Panc1 (cell line): ENCODE data around the gene HCN1. TPM values are rescaled to one million over a fixed set of nuclear protein-coding genes. Genes with fewer than 3 reads are reported as not detected.
"Not testable (repeated sequence)": the region's sequence is repeated elsewhere in the genome, so short reads cannot be mapped to it uniquely, and the experiment has no call there.

Source experiments
- ATAC-seq: fragments of 200-7000 bp; cut with Tn5 transposase; 2 replicates; pipeline ENCODE4 v1.9.1; 2020; ENCODE audit warnings: mild to moderate bottlenecking, moderate library complexity
- BruUV-seq: library from RNA; stranded (reverse); fragments of 400-500 nt; replicated peaks from 2 replicates; lab custom pipeline; 2021; lab: Mats Ljungman, UMichigan
- CTCF ChIA-PET: fragments of 300-600 bp; sonication (Branson Sonifier 250); formaldehyde crosslinking; loops from one replicate; lab custom pipeline; 2022; ENCODE audit warnings: antibody characterized with exemption; lab: Charles Lee
- POLR2A ChIA-PET: fragments of 300-600 bp; sonication (Branson Sonifier 250); formaldehyde crosslinking; loops from one replicate; lab custom pipeline; 2022; ENCODE audit warnings: antibody characterized with exemption; lab: Charles Lee
- DNase-seq: peaks from one replicate; pipeline ENCODE4 v3.0.0-alpha.2; 2010; ENCODE audit warnings: low read depth, low spot score
- H3K27ac ChIP-seq: 2 replicates; pipeline ENCODE4 v1.5.1; 2011; ENCODE audit warnings: mild to moderate bottlenecking, low read length, inconsistent platforms
- H3K27me3 ChIP-seq: fragments of 200-500 bp; sonication (Bioruptor generic); 2 replicates; pipeline ENCODE4 v1.6.0; 2014; ENCODE audit warnings: low read length, inconsistent platforms; ENCODE audit not compliant: control insufficient read depth, insufficient read depth
- H3K36me3 ChIP-seq: fragments of 200-500 bp; sonication (Bioruptor generic); 2 replicates; pipeline ENCODE4 v1.5.1; 2014; ENCODE audit warnings: inconsistent platforms, mild to moderate bottlenecking, low read length, moderate library complexity; ENCODE audit not compliant: control insufficient read depth, insufficient read depth
- H3K4me1 ChIP-seq: 2 replicates; pipeline ENCODE4 v1.5.1; 2011; ENCODE audit warnings: inconsistent platforms, mild to moderate bottlenecking, low read length, moderate library complexity; ENCODE audit not compliant: control insufficient read depth, insufficient read depth
- H3K4me3 ChIP-seq, 2 experiments: 2 replicates each; pipeline ENCODE4 v1.5.1; 2011 to 2012; ENCODE audit warnings: low read depth in 2 of 2, low read length in 2 of 2, mild to moderate bottlenecking in 2 of 2, inconsistent platforms in 1 of 2, moderate library complexity in 1 of 2
- H3K9me3 ChIP-seq: fragments of 200-500 bp; sonication (Bioruptor generic); 2 replicates; pipeline ENCODE4 v1.5.1; 2014; ENCODE audit warnings: low read depth, mild to moderate bottlenecking, inconsistent platforms, low read length, moderate library complexity; ENCODE audit not compliant: control insufficient read depth, insufficient read depth
- CTCF ChIP-seq: fragments of 450-650 bp; IDR thresholded peaks from 2 replicates; pipeline ENCODE4 v1.5.1; 2017; ENCODE audit warnings: mild to moderate bottlenecking
- POLR2AphosphoS5 ChIP-seq: IDR thresholded peaks from 2 replicates; pipeline ENCODE4 v1.6.1; 2012; ENCODE audit warnings: mild to moderate bottlenecking, low read depth, low read length, moderate library complexity
- REST ChIP-seq, 2 experiments: IDR thresholded peaks; 2 replicates each; pipeline ENCODE4 v1.6.1; 2011 to 2012; ENCODE audit warnings: low read depth in 2 of 2, control low read depth in 1 of 2, low read length in 1 of 2, mild to moderate bottlenecking in 1 of 2, moderate library complexity in 1 of 2; ENCODE audit not compliant: insufficient read depth in 1 of 2
- SIN3A ChIP-seq: IDR thresholded peaks from 2 replicates; pipeline ENCODE4 v1.6.1; 2012; ENCODE audit warnings: low read depth, mild to moderate bottlenecking, low read length, moderate library complexity, borderline replicate concordance; ENCODE audit not compliant: insufficient read depth
- TCF7L2 ChIP-seq: IDR thresholded peaks from 2 replicates; pipeline ENCODE4 v1.6.1; 2011; ENCODE audit warnings: mild to moderate bottlenecking, low read depth, low read length, inconsistent platforms
- in situ Hi-C: cut with HindIII; loops from 2 replicates; pipeline ENCODE4 v1.10.0; 2016; ENCODE audit warnings: low sequenced_read_pairs, low pct_unique_long_range_greater_than_20kb
- intact Hi-C: fragments of 100-400 bp; cut with micrococcal nuclease; formaldehyde crosslinking; loops from one replicate; pipeline ENCODE4 v1.10.0; 2022; ENCODE audit not compliant: unreplicated experiment
- total RNA-seq: library from RNA; stranded (reverse); gene quantifications from one replicate; pipeline ENCODE4 v1.2.1, GENCODE V29; 2021; ENCODE audit not compliant: unreplicated experiment

HCN1 gene
- total RNA-seq, 1 experiment from 2014 or later: 0.36 TPM

GRCh38 chr5:45334939-45335338 is 361.2 kb downstream of the HCN1 start:
- no peak overlapping the region for H3K27ac ChIP-seq
- CTCF ChIA-PET: interaction anchor here (0.6 kb wide), 1 partner anchor 386 kb away, joined by 5 read pairs; no protein-coding TSS in a partner anchor
- DNase-seq (no peak), ATAC-seq (no peak)
- in situ Hi-C loops: no loop called here
- TF ChIP-seq TCF7L2: no peak
- no peak for TF ChIP-seq SIN3A
- no peak for TF ChIP-seq REST (IDR thresholded peaks at IDR 0.05; ENCODE audit: insufficient read depth in 1 of 2, low read depth in 2 of 2, low read length in 1 of 2)
- no peak for TF ChIP-seq POLR2AphosphoS5
- no peak for TF ChIP-seq CTCF
- intact Hi-C loops: no loop called here
- no TSS peak for BruUV-seq
- no peaks in the 10 kb centered on the region for H3K36me3 ChIP-seq
- H3K4me1 ChIP-seq: no peaks in the 10 kb centered on the region
- no peaks in the 10 kb centered on the region for H3K27me3 ChIP-seq
- POLR2A ChIA-PET: no interaction called here
- no peak overlapping the region for H3K4me3 ChIP-seq
- no peaks in the 10 kb centered on the region for H3K9me3 ChIP-seq

GRCh38 chr5:45312627-45313026 is 383.6 kb downstream of the HCN1 start:
- intact Hi-C loops, ATAC-seq, H3K4me1 ChIP-seq, BruUV-seq, CTCF ChIA-PET, H3K36me3 ChIP-seq, H3K27me3 ChIP-seq, DNase-seq, H3K27ac ChIP-seq, in situ Hi-C loops, H3K9me3 ChIP-seq, POLR2A ChIA-PET, H3K4me3 ChIP-seq: not testable (repeated sequence)

GRCh38 chr5:45295231-45295630 is 400.9 kb downstream of the HCN1 start:
- ChIA-PET POLR2A (no interaction called here), CTCF (no interaction called here)
- in situ Hi-C loops: no loop called here
- no peaks in the 10 kb centered on the region for H3K27me3 ChIP-seq
- ATAC-seq (no peak), DNase-seq (no peak)
- no peak for TF ChIP-seq REST (IDR thresholded peaks at IDR 0.05; ENCODE audit: insufficient read depth in 1 of 2, low read depth in 2 of 2, low read length in 1 of 2)
- TF ChIP-seq CTCF: no peak
- H3K4me1 ChIP-seq: no peaks in the 10 kb centered on the region
- H3K27ac ChIP-seq: no peak overlapping the region
- BruUV-seq: no TSS peak
- intact Hi-C loops: no loop called here
- H3K9me3 ChIP-seq: peaks cover 3% of the 10 kb centered on the region; the same call in 1 of the 2 replicates
- H3K4me3 ChIP-seq: no peak overlapping the region
- H3K36me3 ChIP-seq: no peaks in the 10 kb centered on the region
